Activated CD4-positive, CD25-positive, alpha-beta regulatory T cell (primary cell): ENCODE results near the gene CASP10.

Source experiments
- DNase-seq, 4 experiments: peaks; one replicate each; lab custom pipeline; 2025; lab: John Stamatoyannopoulos, UW

CASP10 gene

GRCh38 chr2:201258666-201259615, 76.0 kb downstream of the CASP10 start:
- peak in 1 of 4 experiments; percentile 50 for DNase-seq

GRCh38 chr2:201260302-201260800, 77.4 kb downstream of the CASP10 start, which contains the start of gene CASP8:
Gene CASP8, plus strand, starts transcription at chr2:201260536. Its CDS starts 5,951 bp downstream, at chr2:201266487.
- DNase-seq, result peak; percentile 14 to 55 (median 42)

- peak; percentile 15 to 58 (median 43) for DNase-seq
These were observed 78.5 kb downstream of the CASP10 start for GRCh38 chr2:201261471-201261870.

GRCh38 chr2:201261906-201262305, 79.0 kb downstream of the CASP10 start:
- no peak for DNase-seq

GRCh38 chr2:201262718-201263117, 79.8 kb downstream of the CASP10 start:
- DNase-seq, result no peak

- no peak for DNase-seq
These were observed 80.8 kb downstream of the CASP10 start for GRCh38 chr2:201263779-201264178.

- DNase-seq, result no peak
These were observed 81.7 kb downstream of the CASP10 start for GRCh38 chr2:201264472-201265173.

GRCh38 chr2:201266629-201267028, 83.7 kb downstream of the CASP10 start:
- no peak for DNase-seq

- no peak for DNase-seq
These were observed 84.5 kb downstream of the CASP10 start for GRCh38 chr2:201267278-201268030.

GRCh38 chr2:201269764-201270163, 86.8 kb downstream of the CASP10 start:
- DNase-seq, result no peak

GRCh38 chr2:201270293-201271001, 87.5 kb downstream of the CASP10 start:
- DNase-seq, result no peak

- no peak for DNase-seq
These were observed 89.0 kb downstream of the CASP10 start for GRCh38 chr2:201271917-201272316.

GRCh38 chr2:201273330-201273983, 90.5 kb downstream of the CASP10 start:
- DNase-seq, result no peak

GRCh38 chr2:201275069-201275468, 92.1 kb downstream of the CASP10 start:
- DNase-seq, result no peak

- no peak for DNase-seq
These were observed 93.0 kb downstream of the CASP10 start for GRCh38 chr2:201275990-201276389.

- no peak for DNase-seq
These were observed 93.6 kb downstream of the CASP10 start for GRCh38 chr2:201276511-201276910.
